Iris pigment epithelial cell (primary cell): ENCODE measurements around the gene TMEM150A.
"Not testable (repeated sequence)": the region's sequence is repeated elsewhere in the genome, so short reads cannot be mapped to it uniquely, and the experiment has no call there.

Experiments
- DNase-seq: peaks from one replicate; pipeline ENCODE4 v3.0.0-alpha.2; 2011; ENCODE audit warnings: low read depth

The TMEM150A gene

GRCh38 chr2:85611705-85612587, 9.4 kb upstream of the TMEM150A start, which contains the start of gene C2orf68:
C2orf68 (minus strand) TSS chr2:85612066; CDS start chr2:85611984, 82 bp downstream.
- peak; percentile 68 for DNase-seq

- DNase-seq = no peak
Observed at GRCh38 chr2:85611217-85611704, 8.8 kb upstream of the TMEM150A start.

GRCh38 chr2:85607268-85608215, 5.0 kb upstream of the TMEM150A start:
- DNase-seq = peak; percentile 78

GRCh38 chr2:85606116-85606455, 3.6 kb upstream of the TMEM150A start:
- DNase-seq = no peak

- peak; percentile 96 for DNase-seq
Observed at GRCh38 chr2:85605406-85606115, 3.1 kb upstream of the TMEM150A start.

GRCh38 chr2:85604568-85605339, 2.3 kb upstream of the TMEM150A start:
- peak; percentile 72 for DNase-seq

- DNase-seq = not testable (repeated sequence)
Observed at GRCh38 chr2:85604133-85604444, 1.6 kb upstream of the TMEM150A start.

- DNase-seq = peak; percentile 56
Observed at GRCh38 chr2:85601771-85602475, 575 bp downstream of the TMEM150A start.

GRCh38 chr2:85600951-85601770, 1.3 kb downstream of the TMEM150A start:
- DNase-seq = no peak

- DNase-seq = no peak
Observed at GRCh38 chr2:85600235-85600575, 2.3 kb downstream of the TMEM150A start.

- DNase-seq = no peak
Observed at GRCh38 chr2:85599468-85600234, 2.8 kb downstream of the TMEM150A start.

- DNase-seq = no peak
Observed at GRCh38 chr2:85598594-85599340, 3.7 kb downstream of the TMEM150A start.

GRCh38 chr2:85597241-85597640, 5.3 kb downstream of the TMEM150A start:
- DNase-seq = no peak

GRCh38 chr2:85596486-85597143, 5.9 kb downstream of the TMEM150A start:
- no peak for DNase-seq

- DNase-seq = no peak
Observed at GRCh38 chr2:85596026-85596333, 6.5 kb downstream of the TMEM150A start.

GRCh38 chr2:85595301-85596025, 7.0 kb downstream of the TMEM150A start, which contains the start of gene RNF181:
RNF181 (plus strand) TSS chr2:85595745; CDS start chr2:85595764, 19 bp downstream.
- DNase-seq = peak; percentile 99

- DNase-seq = no peak
Observed at GRCh38 chr2:85594715-85595300, 7.7 kb downstream of the TMEM150A start.
